Stomach (tissue), 9 donors: ENCODE results near the gene CCR2. TPM values are rescaled to one million over a fixed set of nuclear protein-coding genes. Genes with fewer than 3 reads are reported as not detected.

ENCODE experiments used
- DNase-seq, 2 donors: peaks; one replicate each; pipeline versions ENCODE4 v3.0.0 to v3.0.0-alpha.2; 2013 to 2019
- H3K27ac ChIP-seq, 5 donors: fragments of 200-600 bp in 4 of 5; sonication (generic) in 4 of 5; one replicate each; pipeline ENCODE4 v1.5.1; 2013 to 2019; ENCODE audit warnings: mild to moderate bottlenecking in 1 of 5, moderate library complexity in 1 of 5
- H3K27me3 ChIP-seq, 3 donors: fragments of 200-600 bp; sonication (generic); one replicate each; pipeline ENCODE4 v1.5.1; 2017 to 2019; ENCODE audit warnings: mixed run types in 1 of 3
- H3K36me3 ChIP-seq, 4 donors: fragments of 200-600 bp; sonication (generic); 1 replicate in 3 of 4; 2 replicates in 1 of 4; pipeline ENCODE4 v1.5.1; 2016 to 2019
- H3K4me1 ChIP-seq, 4 donors: fragments of 200-600 bp; sonication (generic); one replicate each; pipeline ENCODE4 v1.5.1; 2016 to 2019
- H3K4me3 ChIP-seq, 4 donors: fragments of 200-600 bp; sonication (generic) in 3 of 4; one replicate each; pipeline ENCODE4 v1.5.1; 2016 to 2019; ENCODE audit warnings: mild to moderate bottlenecking in 1 of 4
- H3K9me3 ChIP-seq, 4 donors: fragments of 200-600 bp; sonication (generic); one replicate each; pipeline ENCODE4 v1.5.1; 2016 to 2019
- CTCF ChIP-seq, 7 experiments: fragments of 450-650 bp in 4 of 7; fragments of 200-600 bp in 3 of 7; sonication (generic) in 3 of 7; IDR thresholded peaks; one replicate each; pipeline ENCODE4 v1.5.1; 2016 to 2019; ENCODE audit warnings: antibody characterized with exemption in 7 of 7, control low read depth in 2 of 7, mild to moderate bottlenecking in 1 of 7
- EP300 ChIP-seq: sonication (generic); formaldehyde crosslinking; IDR thresholded peaks from one replicate; pipeline ENCODE4 v1.6.1; 2017; ENCODE audit warnings: antibody characterized with exemption
- POLR2A ChIP-seq, 4 donors: fragments of 450-650 bp; IDR thresholded peaks; one replicate each; pipeline ENCODE4 v1.6.1; 2016; ENCODE audit warnings: antibody characterized with exemption in 4 of 4, control low read depth in 2 of 4, mild to moderate bottlenecking in 1 of 4, moderate library complexity in 1 of 4
- POLR2AphosphoS5 ChIP-seq, 3 donors: sonication (generic); formaldehyde crosslinking; IDR thresholded peaks; one replicate each; pipeline ENCODE4 v1.6.1; 2016; ENCODE audit warnings: antibody characterized with exemption in 3 of 3
- WGBS, 5 donors: extraction: QIAGEN DNeasy Blood & Tissue Kit in 3 of 5; methylation state at CpG; one replicate each; pipeline versions ENCODE4 v1.1.5 to v1.1.7; 2013 to 2018; 5-methylcytosine and 5-hydroxymethylcytosine counted together
- intact Hi-C: fragments of 100-400 bp; cut with DNase I; formaldehyde crosslinking; loops from one replicate; pipeline ENCODE4 v1.15.1; 2023; ENCODE audit warnings: low total_unique reads
- polyA plus RNA-seq, 3 donors: library from polyadenylated mRNA; stranded (reverse); fragments of 200-250 nt; gene quantifications; one replicate each; pipeline ENCODE4 v1.2.3, GENCODE V29; 2013
- total RNA-seq, 5 donors: library from RNA; depleted of rRNA; stranded (reverse); fragments of >200 nt; gene quantifications; one replicate each; pipeline versions ENCODE4 v1.1.0 to v1.2.3, GENCODE V29; 2014 to 2016
- donor health status: healthy with polysubstance abuse.
- donor health status: Bipolar disorder and iron deficiency.
- donor health status: healthy.

CCR2 gene
- total and polyA plus RNA-seq, 8 donors = 0.37 to 2.5 (median 0.61) TPM; not detected in 3

GRCh38 chr3:46408853-46409252 lies 54.9 kb downstream of the CCR2 start:
- Histone ChIP-seq H3K9me3 (no peaks in the 10 kb centered on the region), H3K36me3 (peaks cover 0 to 6% (median 0%) of the 10 kb centered on the region in 4 donors), H3K4me3 (no peak overlapping the region), H3K27ac (no peak overlapping the region), H3K27me3 (no peaks in the 10 kb centered on the region), H3K4me1 (peaks cover 19 to 48% (median 37%) of the 10 kb centered on the region in 4 donors)
- intact Hi-C loops = no loop called here
- TF ChIP-seq EP300 (no peak), CTCF (IDR thresholded peaks at IDR 0.05) (no peak), POLR2A (IDR thresholded peaks at IDR 0.05) (no peak), POLR2AphosphoS5 (IDR thresholded peaks at IDR 0.05) (no peak)
- no peak for DNase-seq
- WGBS, 5 donors = 93 to 95% (median 94%) methylated on average over 7 of the region's 7 CpGs

- WGBS, 5 donors = 88 to 95% (median 92%) methylated on average over 9 of the region's 9 CpGs
- Histone ChIP-seq H3K27ac (no peak overlapping the region), H3K4me1 (peaks cover 19 to 42% (median 33%) of the 10 kb centered on the region in 4 donors), H3K27me3 (no peaks in the 10 kb centered on the region), H3K36me3 (peaks cover 0 to 6% (median 0%) of the 10 kb centered on the region in 4 donors), H3K4me3 (no peak overlapping the region), H3K9me3 (no peaks in the 10 kb centered on the region)
- intact Hi-C loops = no loop called here
- no peak for TF ChIP-seq POLR2AphosphoS5 (IDR thresholded peaks at IDR 0.05)
- no peak for TF ChIP-seq CTCF (IDR thresholded peaks at IDR 0.05)
- no peak for TF ChIP-seq EP300
- TF ChIP-seq POLR2A (IDR thresholded peaks at IDR 0.05) = no peak
- no peak for DNase-seq
Observed at GRCh38 chr3:46409739-46410489, 56.0 kb downstream of the CCR2 start.

Other genes with a start within 250 kb of the CCR2 start
- 1 to 10 TPM in 2 of 5 donors, not detected in 3; 1.4 to 2.6 TPM for gene CCR1, start 145.8 kb upstream of the CCR2 start, total RNA-seq
- gene CCR1, start 145.8 kb upstream of the CCR2 start, polyA plus RNA-seq = 1 to 10 TPM; 1.2 to 3.1 (median 2.6) TPM
- 1 to 10 TPM in 2 of 5 donors, not detected in 3; 7.1 to 8.9 TPM for gene CCR3, start 111.7 kb upstream of the CCR2 start, total RNA-seq
- under 1 TPM in 1 of 3 donors, not detected in 2; 0.05 TPM for gene CCR3, start 111.7 kb upstream of the CCR2 start, polyA plus RNA-seq
- gene CCR5, start 16.8 kb downstream of the CCR2 start, total RNA-seq = 1 to 10 TPM in 1 of 5 donors, under 1 TPM in 1, not detected in 3; 0.18 to 9.4 TPM
- gene CCR5, start 16.8 kb downstream of the CCR2 start, polyA plus RNA-seq = 1 to 10 TPM in 1 of 3 donors, under 1 TPM in 2; 0.44 to 2.0 (median 0.68) TPM
- 1 to 10 TPM in 2 of 5 donors, not detected in 3; 2.8 to 5.2 TPM for gene CCRL2, start 53.1 kb downstream of the CCR2 start, total RNA-seq
- gene CCRL2, start 53.1 kb downstream of the CCR2 start, polyA plus RNA-seq = 1 to 10 TPM in 2 of 3 donors, under 1 TPM in 1; 0.76 to 2.0 (median 1.5) TPM
- gene LTF, start 110.8 kb downstream of the CCR2 start, total RNA-seq = 100 to 1,000 TPM in 2 of 5 donors, 10 to 100 TPM in 2, under 1 TPM in 1; 0.58 to 275 (median 22.4) TPM
- gene LTF, start 110.8 kb downstream of the CCR2 start, polyA plus RNA-seq = 1,000 to 10,000 TPM in 1 of 3 donors, 100 to 1,000 TPM in 1, 1 to 10 TPM in 1; 8.1 to 1,112 (median 398) TPM
- not detected for gene RTP3, start 143.9 kb downstream of the CCR2 start, total RNA-seq
- not detected for gene RTP3, start 143.9 kb downstream of the CCR2 start, polyA plus RNA-seq
- 1 to 10 TPM in 4 of 5 donors, not detected in 1; 1.7 to 4.6 (median 1.8) TPM for gene LRRC2, start 212.2 kb downstream of the CCR2 start, total RNA-seq
- 1 to 10 TPM; 1.0 to 2.1 (median 1.5) TPM for gene LRRC2, start 212.2 kb downstream of the CCR2 start, polyA plus RNA-seq